ENCODE results near the gene ERP29.
A peak's percentile ranks its signal among the peaks of the same experiment; 100 is the strongest.

Gene ERP29

GRCh38 chr12:112015938-112016337 lies 2.7 kb downstream of the ERP29 start:
- peaks cover 43% of the 10 kb centered on the region for H3K4me1 Mint-ChIP-seq
- no peaks in the 10 kb centered on the region for H3K9me3 Mint-ChIP-seq
- TF ChIP-seq CTCF (IDR thresholded peaks at IDR 0.05; ENCODE audit: unreplicated experiment in 3 of 3), result no peak
- H3K27me3 Mint-ChIP-seq (ENCODE audit: low read depth), result no peaks in the 10 kb centered on the region
- peaks cover 45% of the 10 kb centered on the region for H3K36me3 Mint-ChIP-seq (ENCODE audit: low read depth)
- peak overlapping the region; percentile 72 to 82 (median 78) for H3K4me3 Mint-ChIP-seq
- H3K27ac Mint-ChIP-seq, result peak overlapping the region; percentile 12 to 71 (median 66)

GRCh38 chr12:112017041-112017440 lies 3.8 kb downstream of the ERP29 start:
- TF ChIP-seq CTCF (IDR thresholded peaks at IDR 0.05; ENCODE audit: unreplicated experiment in 3 of 3), result no peak
- Mint-ChIP-seq H3K4me1 (peaks cover 33% of the 10 kb centered on the region), H3K36me3 (ENCODE audit: low read depth) (peaks cover 44% of the 10 kb centered on the region), H3K27me3 (ENCODE audit: low read depth) (no peaks in the 10 kb centered on the region), H3K4me3 (peak overlapping the region in 2 of 3 experiments; percentile 31 to 38), H3K9me3 (no peaks in the 10 kb centered on the region), H3K27ac (peak overlapping the region in 1 of 3 experiments; percentile 19)

- no peak for TF ChIP-seq CTCF (IDR thresholded peaks at IDR 0.05; ENCODE audit: unreplicated experiment in 3 of 3)
- peaks cover 23% of the 10 kb centered on the region for H3K4me1 Mint-ChIP-seq
- H3K27ac Mint-ChIP-seq, result no peak overlapping the region
- H3K36me3 Mint-ChIP-seq (ENCODE audit: low read depth), result peaks cover 50% of the 10 kb centered on the region
- H3K9me3 Mint-ChIP-seq, result no peaks in the 10 kb centered on the region
- H3K4me3 Mint-ChIP-seq, result no peak overlapping the region
- no peaks in the 10 kb centered on the region for H3K27me3 Mint-ChIP-seq (ENCODE audit: low read depth)
Observed at GRCh38 chr12:112018571-112019237, 5.5 kb downstream of the ERP29 start.

- Mint-ChIP-seq H3K27me3 (ENCODE audit: low read depth) (no peaks in the 10 kb centered on the region), H3K27ac (no peak overlapping the region), H3K36me3 (ENCODE audit: low read depth) (peaks cover 54% of the 10 kb centered on the region), H3K4me1 (peaks cover 9% of the 10 kb centered on the region), H3K4me3 (no peak overlapping the region), H3K9me3 (no peaks in the 10 kb centered on the region)
- no peak for TF ChIP-seq CTCF (IDR thresholded peaks at IDR 0.05; ENCODE audit: unreplicated experiment in 3 of 3)
Observed at GRCh38 chr12:112020947-112021457, 7.8 kb downstream of the ERP29 start.

- Mint-ChIP-seq H3K36me3 (ENCODE audit: low read depth) (peaks cover 48% of the 10 kb centered on the region), H3K27ac (no peak overlapping the region), H3K27me3 (ENCODE audit: low read depth) (no peaks in the 10 kb centered on the region), H3K4me3 (no peak overlapping the region), H3K9me3 (no peaks in the 10 kb centered on the region), H3K4me1 (no peaks in the 10 kb centered on the region)
- TF ChIP-seq CTCF (IDR thresholded peaks at IDR 0.05; ENCODE audit: unreplicated experiment in 3 of 3), result no peak
Observed at GRCh38 chr12:112022241-112023016, 9.2 kb downstream of the ERP29 start.

Data from nephron (organoid).